Measurements from ENCODE around the gene GNG3.
A peak's percentile ranks its signal among the peaks of the same experiment; 100 is the strongest.

Gene GNG3

GRCh38 chr11:62724171-62724570 is 16.7 kb downstream of the GNG3 start:
- Histone ChIP-seq H3K9ac (ENCODE audit: low read length) (no peak overlapping the region), H4K12ac (ENCODE audit: low read depth, low read length) (no peak overlapping the region), H3K9me3 (ENCODE audit: insufficient read depth, low read depth, low read length) (no peaks in the 10 kb centered on the region), H3K79me1 (ENCODE audit: low read length) (peaks cover 22% of the 10 kb centered on the region), H2BK5ac (ENCODE audit: low read depth, low read length, poor library complexity) (no peak overlapping the region), H3K14ac (ENCODE audit: low read length) (no peak overlapping the region), H2AFZ (ENCODE audit: insufficient read depth, low read length, poor library complexity) (no peak overlapping the region), H3K27ac (ENCODE audit: low read depth, low read length) (no peak overlapping the region), H2BK120ac (ENCODE audit: insufficient read depth, low read length, poor library complexity) (no peak overlapping the region), H3K4me2 (ENCODE audit: low read length) (no peak overlapping the region), H3K4me3 (ENCODE audit: low read depth, low read length) (no peak overlapping the region), H2AK5ac (ENCODE audit: low read length) (no peak overlapping the region), H3K27me3 (ENCODE audit: insufficient read depth, low read length) (no peaks in the 10 kb centered on the region), H3K4ac (ENCODE audit: low read depth, low read length) (peak overlapping the region; percentile 77), H3K23ac (ENCODE audit: low read length) (no peak overlapping the region), H4K91ac (ENCODE audit: low read depth, low read length) (no peak overlapping the region), H3K18ac (ENCODE audit: low read length) (no peak overlapping the region), H3K79me2 (ENCODE audit: control insufficient read depth, insufficient read depth, low read length, poor library complexity) (peaks cover 30% of the 10 kb centered on the region), H2BK12ac (ENCODE audit: low read length) (no peak overlapping the region), H3K4me1 (ENCODE audit: control insufficient read depth in 1 of 2, insufficient read depth in 2 of 2, low read length in 2 of 2) (no peaks in the 10 kb centered on the region), H3K36me3 (ENCODE audit: control insufficient read depth in 1 of 2, insufficient read depth in 2 of 2, low read length in 2 of 2) (peaks cover 27 to 41% of the 10 kb centered on the region in 2 experiments), H4K8ac (ENCODE audit: low read depth, low read length) (no peak overlapping the region)
- no CpG with 5 or more reads among the region's 8 CpGs for WGBS (ENCODE audit: extremely low coverage, insufficient coverage, insufficient read length)
- DNase-seq: no peak

DNA sequence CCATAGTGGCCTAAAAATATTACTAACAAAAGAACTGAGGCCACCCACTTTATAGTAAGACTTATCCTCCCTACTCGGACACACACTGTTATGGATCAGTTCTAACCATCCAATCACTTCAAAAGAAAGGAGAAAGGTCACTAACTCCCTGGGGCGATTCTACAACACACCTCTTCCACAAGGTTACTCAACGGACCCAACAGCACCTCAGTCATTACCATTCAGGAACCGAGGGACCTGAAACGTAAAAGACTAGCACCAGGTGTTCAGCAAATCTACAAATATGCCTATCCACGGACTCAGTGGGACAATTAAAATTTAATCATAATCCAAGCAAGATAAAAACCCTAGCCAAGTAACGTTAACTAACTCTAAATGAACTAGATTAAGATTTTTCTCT is 18.2 kb downstream of the GNG3 start:
- WGBS (ENCODE audit: extremely low coverage, insufficient coverage, insufficient read length): no CpG with 5 or more reads among the region's 7 CpGs

DNA sequence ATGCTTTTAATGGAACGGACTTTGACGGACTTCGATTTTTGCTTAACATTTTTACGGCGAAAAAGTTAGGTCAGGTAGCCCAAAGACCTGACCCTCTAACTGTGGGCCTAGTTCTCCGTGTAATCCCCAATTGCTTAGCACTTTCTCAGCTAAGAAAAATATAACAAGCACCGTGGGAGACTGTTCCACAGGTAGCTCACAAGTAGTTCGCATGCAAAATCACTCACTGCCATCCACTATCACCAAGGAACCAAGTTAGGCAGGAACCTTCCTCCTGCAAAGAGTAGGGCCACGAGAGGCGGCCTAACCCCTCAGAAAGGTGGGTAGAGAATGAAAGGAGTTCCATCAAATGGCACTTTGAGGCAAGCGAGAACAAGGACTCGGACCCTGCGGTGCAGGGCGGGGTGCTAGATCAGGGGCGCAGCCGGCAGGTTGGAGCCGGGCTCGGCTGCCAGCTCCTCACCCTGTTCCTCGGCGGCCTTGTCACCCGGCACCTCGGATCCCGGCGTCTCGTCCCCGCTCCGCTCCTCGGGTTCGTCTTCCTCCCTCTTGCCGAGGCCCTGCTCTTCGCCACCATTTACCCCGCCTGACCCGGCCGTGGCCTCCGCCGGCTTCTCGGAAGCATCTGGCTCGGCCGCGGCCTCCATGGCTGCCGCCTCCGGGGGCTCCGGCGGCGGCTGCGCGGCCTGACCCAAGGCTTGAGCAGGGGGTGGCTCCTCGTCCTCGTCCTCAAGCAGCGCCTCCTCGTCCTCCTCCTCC is 18.9 kb downstream of the GNG3 start:
- H3K9ac ChIP-seq (ENCODE audit: low read length): peak overlapping the region; percentile 87
- H3K4me1 ChIP-seq (ENCODE audit: control insufficient read depth in 1 of 2, insufficient read depth in 2 of 2, low read length in 2 of 2): peaks cover 2 to 4% of the 10 kb centered on the region in 2 experiments
- peak overlapping the region; percentile 2 for H3K23ac ChIP-seq (ENCODE audit: low read length)

More for the DNA sequence above, 18.2 kb downstream of the GNG3 start:
- peak in 1 of 2 donors; percentile 27 for DNase-seq
- H4K91ac ChIP-seq (ENCODE audit: low read depth, low read length): no peak overlapping the region
- H3K4me3 ChIP-seq (ENCODE audit: low read depth, low read length): peak overlapping the region; percentile 69
- no peak overlapping the region for H3K14ac ChIP-seq (ENCODE audit: low read length)
- H3K27me3 ChIP-seq (ENCODE audit: insufficient read depth, low read length): no peaks in the 10 kb centered on the region
- H2AK5ac ChIP-seq (ENCODE audit: low read length): no peak overlapping the region
- H3K9me3 ChIP-seq (ENCODE audit: insufficient read depth, low read depth, low read length): no peaks in the 10 kb centered on the region
- peak overlapping the region; percentile 93 for H3K4ac ChIP-seq (ENCODE audit: low read depth, low read length)
- H4K12ac ChIP-seq (ENCODE audit: low read depth, low read length): no peak overlapping the region
- H3K18ac ChIP-seq (ENCODE audit: low read length): no peak overlapping the region
- peaks cover 22% of the 10 kb centered on the region for H3K79me1 ChIP-seq (ENCODE audit: low read length)
- H3K4me1 ChIP-seq (ENCODE audit: control insufficient read depth in 1 of 2, insufficient read depth in 2 of 2, low read length in 2 of 2): peaks cover 2 to 4% of the 10 kb centered on the region in 2 experiments
- H3K36me3 ChIP-seq (ENCODE audit: control insufficient read depth in 1 of 2, insufficient read depth in 2 of 2, low read length in 2 of 2): peaks cover 17 to 26% of the 10 kb centered on the region in 2 experiments
- H3K4me2 ChIP-seq (ENCODE audit: low read length): peak overlapping the region; percentile 61
- no peak overlapping the region for H2AFZ ChIP-seq (ENCODE audit: insufficient read depth, low read length, poor library complexity)
- peak overlapping the region; percentile 87 for H3K9ac ChIP-seq (ENCODE audit: low read length)
- H4K8ac ChIP-seq (ENCODE audit: low read depth, low read length): no peak overlapping the region
- peaks cover 30% of the 10 kb centered on the region for H3K79me2 ChIP-seq (ENCODE audit: control insufficient read depth, insufficient read depth, low read length, poor library complexity)
- H2BK120ac ChIP-seq (ENCODE audit: insufficient read depth, low read length, poor library complexity): no peak overlapping the region
- H3K23ac ChIP-seq (ENCODE audit: low read length): no peak overlapping the region
- H3K27ac ChIP-seq (ENCODE audit: low read depth, low read length): no peak overlapping the region
- no peak overlapping the region for H2BK12ac ChIP-seq (ENCODE audit: low read length)
- H2BK5ac ChIP-seq (ENCODE audit: low read depth, low read length, poor library complexity): no peak overlapping the region

GRCh38 chr11:62726915-62727164 is 19.4 kb downstream of the GNG3 start:
- Histone ChIP-seq H2AK5ac (ENCODE audit: low read length) (peak overlapping the region; percentile 67), H4K8ac (ENCODE audit: low read depth, low read length) (peak overlapping the region; percentile 92), H2BK5ac (ENCODE audit: low read depth, low read length, poor library complexity) (peak overlapping the region; percentile 94), H3K9ac (ENCODE audit: low read length) (peak overlapping the region; percentile 87), H3K9me3 (ENCODE audit: insufficient read depth, low read depth, low read length) (no peaks in the 10 kb centered on the region), H3K18ac (ENCODE audit: low read length) (peak overlapping the region; percentile 95), H4K91ac (ENCODE audit: low read depth, low read length) (peak overlapping the region; percentile 58), H3K27ac (ENCODE audit: low read depth, low read length) (peak overlapping the region; percentile 99), H2AFZ (ENCODE audit: insufficient read depth, low read length, poor library complexity) (peak overlapping the region; percentile 68), H4K12ac (ENCODE audit: low read depth, low read length) (peak overlapping the region; percentile 92), H3K4me1 (ENCODE audit: control insufficient read depth in 1 of 2, insufficient read depth in 2 of 2, low read length in 2 of 2) (peaks cover 2 to 4% of the 10 kb centered on the region in 2 experiments), H2BK12ac (ENCODE audit: low read length) (no peak overlapping the region), H3K4ac (ENCODE audit: low read depth, low read length) (peak overlapping the region; percentile 97), H3K4me3 (ENCODE audit: low read depth, low read length) (peak overlapping the region; percentile 85), H3K23ac (ENCODE audit: low read length) (no peak overlapping the region), H3K79me2 (ENCODE audit: control insufficient read depth, insufficient read depth, low read length, poor library complexity) (peaks cover 30% of the 10 kb centered on the region), H3K36me3 (ENCODE audit: control insufficient read depth in 1 of 2, insufficient read depth in 2 of 2, low read length in 2 of 2) (peaks cover 16 to 24% of the 10 kb centered on the region in 2 experiments), H3K27me3 (ENCODE audit: insufficient read depth, low read length) (no peaks in the 10 kb centered on the region), H3K4me2 (ENCODE audit: low read length) (peak overlapping the region; percentile 61), H3K79me1 (ENCODE audit: low read length) (peaks cover 22% of the 10 kb centered on the region), H3K14ac (ENCODE audit: low read length) (peak overlapping the region; percentile 97), H2BK120ac (ENCODE audit: insufficient read depth, low read length, poor library complexity) (peak overlapping the region; percentile 72)
- no peak for DNase-seq
- WGBS (ENCODE audit: extremely low coverage, insufficient coverage, insufficient read length): no CpG with 5 or more reads among the region's 37 CpGs

More for the DNA sequence above, 18.9 kb downstream of the GNG3 start:
- H3K36me3 ChIP-seq (ENCODE audit: control insufficient read depth in 1 of 2, insufficient read depth in 2 of 2, low read length in 2 of 2): peaks cover 14 to 26% of the 10 kb centered on the region in 2 experiments
- no peaks in the 10 kb centered on the region for H3K27me3 ChIP-seq (ENCODE audit: insufficient read depth, low read length)
- peak overlapping the region; percentile 85 for H3K4me3 ChIP-seq (ENCODE audit: low read depth, low read length)
- peak overlapping the region; percentile 97 for H3K14ac ChIP-seq (ENCODE audit: low read length)
- H4K8ac ChIP-seq (ENCODE audit: low read depth, low read length): peak overlapping the region; percentile 92
- WGBS (ENCODE audit: extremely low coverage, insufficient coverage, insufficient read length): no CpG with 5 or more reads among the region's 51 CpGs
- peak overlapping the region; percentile 97 for H3K4ac ChIP-seq (ENCODE audit: low read depth, low read length)
- H4K91ac ChIP-seq (ENCODE audit: low read depth, low read length): peak overlapping the region; percentile 58
- H2AFZ ChIP-seq (ENCODE audit: insufficient read depth, low read length, poor library complexity): peak overlapping the region; percentile 68
- H2BK120ac ChIP-seq (ENCODE audit: insufficient read depth, low read length, poor library complexity): peak overlapping the region; percentile 72
- no peak for DNase-seq
- H2BK12ac ChIP-seq (ENCODE audit: low read length): no peak overlapping the region
- H3K79me1 ChIP-seq (ENCODE audit: low read length): peaks cover 22% of the 10 kb centered on the region
- H3K79me2 ChIP-seq (ENCODE audit: control insufficient read depth, insufficient read depth, low read length, poor library complexity): peaks cover 30% of the 10 kb centered on the region
- H3K18ac ChIP-seq (ENCODE audit: low read length): peak overlapping the region; percentile 95
- H3K4me2 ChIP-seq (ENCODE audit: low read length): peak overlapping the region; percentile 61
- peak overlapping the region; percentile 67 for H2AK5ac ChIP-seq (ENCODE audit: low read length)
- H3K27ac ChIP-seq (ENCODE audit: low read depth, low read length): peak overlapping the region; percentile 99
- peak overlapping the region; percentile 94 for H2BK5ac ChIP-seq (ENCODE audit: low read depth, low read length, poor library complexity)
- H4K12ac ChIP-seq (ENCODE audit: low read depth, low read length): peak overlapping the region; percentile 92
- no peaks in the 10 kb centered on the region for H3K9me3 ChIP-seq (ENCODE audit: insufficient read depth, low read depth, low read length)
